HEK293T (cell line): ENCODE results near the gene CCNY.

Experiments
- CTCF ChIA-PET: fragments of 350-600 bp; formaldehyde crosslinking; extraction: SDS; loops from one replicate; lab custom pipeline; 2021; ENCODE audit warnings: antibody characterized with exemption, inconsistent platforms; lab: Yijun Ruan, JAX
- POLR2A ChIA-PET: fragments of 350-600 bp; formaldehyde crosslinking; extraction: SDS; loops from one replicate; lab custom pipeline; 2020; ENCODE audit warnings: antibody characterized with exemption, inconsistent platforms; lab: Yijun Ruan, JAX
- DNase-seq: peaks from one replicate; pipeline ENCODE4 v3.0.0; 2012; ENCODE audit warnings: mixed read lengths; ENCODE audit errors: extremely low spot score
- ARNT ChIP-seq: fragments of 450-650 bp; IDR thresholded peaks from 2 replicates; pipeline ENCODE4 v1.6.1; 2017; ENCODE audit warnings: mild to moderate bottlenecking
- BHLHE40 ChIP-seq: fragments of 450-650 bp; IDR thresholded peaks from 2 replicates; pipeline ENCODE4 v1.6.1; 2016; ENCODE audit warnings: mild to moderate bottlenecking, moderate library complexity, borderline replicate concordance
- CTBP1 ChIP-seq: fragments of 450-650 bp; IDR thresholded peaks from 2 replicates; pipeline ENCODE4 v1.6.1; 2016; ENCODE audit warnings: borderline replicate concordance
- ELF4 ChIP-seq: fragments of 450-650 bp; IDR thresholded peaks from 2 replicates; pipeline ENCODE4 v1.6.1; 2017; ENCODE audit warnings: antibody characterized with exemption
- FOXA1 ChIP-seq: fragments of 450-650 bp; IDR thresholded peaks from 2 replicates; pipeline ENCODE4 v1.6.1; 2016; ENCODE audit warnings: mild to moderate bottlenecking
- FOXK2 ChIP-seq: fragments of 450-650 bp; IDR thresholded peaks from 2 replicates; pipeline ENCODE4 v1.6.1; 2016; ENCODE audit warnings: mild to moderate bottlenecking
- FOXM1 ChIP-seq: fragments of 450-650 bp; IDR thresholded peaks from 2 replicates; pipeline ENCODE4 v1.6.1; 2017; ENCODE audit warnings: mild to moderate bottlenecking, borderline replicate concordance
- HDGF ChIP-seq: fragments of 450-650 bp; IDR thresholded peaks from 2 replicates; pipeline ENCODE4 v1.6.1; 2017; ENCODE audit warnings: antibody characterized with exemption, borderline replicate concordance
- L3MBTL2 ChIP-seq: fragments of 450-650 bp; conservative IDR thresholded peaks from 2 replicates; pipeline ENCODE4 v1.6.1; 2016; ENCODE audit warnings: mild to moderate bottlenecking
- LEF1 ChIP-seq: fragments of 450-650 bp; IDR thresholded peaks from 2 replicates; pipeline ENCODE4 v1.6.1; 2017; ENCODE audit warnings: mild to moderate bottlenecking, borderline replicate concordance
- NFRKB ChIP-seq: fragments of 450-650 bp; IDR thresholded peaks from 2 replicates; pipeline ENCODE4 v1.6.1; 2016; ENCODE audit warnings: mild to moderate bottlenecking, moderate library complexity
- PKNOX1 ChIP-seq: fragments of 450-650 bp; IDR thresholded peaks from 2 replicates; pipeline ENCODE4 v1.6.1; 2016
- SP1 ChIP-seq: fragments of 450-650 bp; IDR thresholded peaks from 2 replicates; pipeline ENCODE4 v1.6.1; 2017
- SUZ12 ChIP-seq: fragments of 450-650 bp; IDR thresholded peaks from 2 replicates; pipeline ENCODE4 v1.6.1; 2016; ENCODE audit warnings: mild to moderate bottlenecking
- TARDBP ChIP-seq: fragments of 450-650 bp; IDR thresholded peaks from 2 replicates; pipeline ENCODE4 v1.6.1; 2016
- ZNF384 ChIP-seq: fragments of 450-650 bp; IDR thresholded peaks from 2 replicates; pipeline ENCODE4 v1.6.1; 2016

CCNY gene

GRCh38 chr10:35613597-35614226 lies 277.4 kb downstream of the CCNY start:
- ChIA-PET POLR2A (no interaction called here), CTCF (interaction anchor here (0.8 to 3.2 kb wide), 8 partner anchors 21 to 1275 kb away, joined by 3 to 22 read pairs (median 6); no protein-coding TSS in a partner anchor)
- TF ChIP-seq FOXM1 (no peak), ARNT (no peak), TARDBP (no peak), FOXA1 (no peak), LEF1 (no peak), L3MBTL2 (no peak), SUZ12 (no peak), NFRKB (no peak), ZNF384 (no peak), FOXK2 (no peak), SP1 (no peak), HDGF (no peak), CTBP1 (no peak)
- DNase-seq, result peak; percentile 15

GRCh38 chr10:35614312-35614711 lies 278.0 kb downstream of the CCNY start:
- TF ChIP-seq SUZ12 (no peak), FOXA1 (no peak), TARDBP (no peak), LEF1 (no peak), FOXM1 (no peak), PKNOX1 (no peak), FOXK2 (no peak), HDGF (no peak), NFRKB (no peak), ARNT (no peak), SP1 (no peak), L3MBTL2 (no peak), ZNF384 (no peak), BHLHE40 (no peak), ELF4 (no peak), CTBP1 (no peak)
- ChIA-PET POLR2A (no interaction called here), CTCF (interaction anchor here (0.8 to 3.2 kb wide), 7 partner anchors 21 to 1274 kb away, joined by 3 to 22 read pairs (median 8); no protein-coding TSS in a partner anchor)
- no peak for DNase-seq
